ENCODE measurements around the gene KCNB1. TPM values are rescaled to one million over a fixed set of nuclear protein-coding genes. Genes with fewer than 3 reads are reported as not detected.
A peak's percentile ranks its signal among the peaks of the same experiment; 100 is the strongest.

The KCNB1 gene
- total RNA-seq, result 9.8 TPM

- DNase-seq, result peak; percentile 86
Measured at GRCh38 chr20:49482621-49483017, at the start of gene KCNB1. KCNB1 (minus strand) TSS chr20:49482668; CDS start chr20:49482480, 188 bp downstream.

GRCh38 chr20:49529470-49529869 is 47.0 kb upstream of the KCNB1 start:
- no peak for DNase-seq

GRCh38 chr20:49526568-49526967 is 44.1 kb upstream of the KCNB1 start:
- DNase-seq, result no peak

DNA sequence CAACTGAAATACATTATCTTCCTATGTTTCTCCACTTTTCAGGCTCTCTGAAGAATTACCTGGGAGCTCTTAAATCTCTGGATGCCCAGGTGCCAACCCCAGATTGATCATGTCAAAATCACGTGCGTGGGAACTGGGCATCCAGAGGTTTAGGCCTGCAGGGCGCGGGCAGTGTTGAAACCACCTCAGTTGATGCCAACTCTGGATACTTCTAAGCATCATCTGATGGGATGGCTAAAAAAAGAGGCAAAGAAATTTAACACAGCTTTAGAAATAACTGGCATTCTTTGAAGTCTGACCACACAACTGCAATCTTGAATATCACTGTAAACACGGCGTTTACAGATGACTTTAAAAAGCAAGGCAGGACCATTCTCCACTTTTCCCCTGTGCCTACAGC is 43.6 kb upstream of the KCNB1 start:
- DNase-seq, result no peak

GRCh38 chr20:49523767-49524360 is 41.4 kb upstream of the KCNB1 start:
- no peak for DNase-seq

GRCh38 chr20:49521356-49521755 is 38.9 kb upstream of the KCNB1 start:
- DNase-seq, result no peak

GRCh38 chr20:49519777-49520359 is 37.4 kb upstream of the KCNB1 start:
- no peak for DNase-seq

DNA sequence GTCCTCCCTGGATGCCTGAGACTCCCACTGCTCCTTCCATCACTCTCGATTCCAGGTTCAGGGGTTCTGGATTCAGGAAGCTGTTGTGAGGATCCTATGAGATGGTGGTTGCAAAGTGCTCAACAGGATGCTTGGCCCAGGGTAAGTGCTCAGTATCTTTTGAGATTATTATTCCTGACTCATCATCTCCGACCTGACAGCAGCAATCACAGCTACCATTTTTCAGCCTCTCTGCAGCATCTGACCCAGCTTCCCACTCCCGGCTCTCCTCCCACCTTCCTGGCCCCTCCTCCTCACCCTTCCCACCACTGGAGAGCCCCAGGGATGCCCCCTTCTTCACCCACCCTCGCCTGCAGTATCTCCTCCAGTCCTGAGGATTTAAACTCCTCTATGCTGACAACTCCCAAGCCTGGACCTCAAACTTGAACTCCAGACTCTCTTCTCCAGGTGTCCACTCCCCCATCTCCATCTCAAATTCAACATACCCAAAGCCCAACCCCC is 36.8 kb upstream of the KCNB1 start:
- no peak for DNase-seq

DNA sequence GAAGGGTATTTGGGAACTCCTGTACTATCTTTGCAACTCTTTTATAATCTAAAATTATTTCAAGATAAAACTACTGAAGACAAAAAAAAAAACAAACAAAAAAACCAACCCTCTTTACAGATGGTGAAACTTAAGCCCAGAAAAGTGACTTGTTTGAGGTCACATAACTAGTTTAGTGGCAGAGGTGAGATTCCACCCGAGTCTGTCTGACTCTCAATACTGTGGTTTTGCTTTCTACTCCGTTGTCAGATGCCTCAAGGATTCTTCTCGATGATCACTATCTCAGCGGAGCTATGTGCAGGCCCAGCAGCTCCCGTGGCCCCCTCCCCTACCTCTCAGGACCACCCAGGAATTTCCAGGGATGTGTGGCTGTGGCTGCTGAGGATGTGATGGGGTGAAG is 36.1 kb upstream of the KCNB1 start:
- no peak for DNase-seq

DNA sequence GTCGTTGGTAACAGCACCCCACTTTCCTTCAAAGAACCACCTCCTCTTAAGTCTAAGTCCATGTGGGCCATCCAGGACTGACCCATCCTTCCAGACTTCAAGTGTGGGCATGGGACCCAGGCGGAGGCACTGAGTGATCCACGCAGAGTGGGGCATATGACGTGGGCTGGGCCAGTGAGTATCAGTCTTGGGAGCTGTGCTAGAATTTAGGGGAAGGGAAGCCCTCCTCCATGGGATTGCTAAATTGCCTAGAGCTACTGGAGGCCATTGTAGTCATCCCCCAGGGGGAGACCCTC is 35.3 kb upstream of the KCNB1 start:
- no peak for DNase-seq

- DNase-seq, result no peak
Measured at GRCh38 chr20:49516916-49517804, 34.7 kb upstream of the KCNB1 start.

GRCh38 chr20:49515586-49515985 is 33.1 kb upstream of the KCNB1 start:
- DNase-seq, result no peak

- DNase-seq, result no peak
Measured at GRCh38 chr20:49513517-49513916, 31.0 kb upstream of the KCNB1 start.

DNA sequence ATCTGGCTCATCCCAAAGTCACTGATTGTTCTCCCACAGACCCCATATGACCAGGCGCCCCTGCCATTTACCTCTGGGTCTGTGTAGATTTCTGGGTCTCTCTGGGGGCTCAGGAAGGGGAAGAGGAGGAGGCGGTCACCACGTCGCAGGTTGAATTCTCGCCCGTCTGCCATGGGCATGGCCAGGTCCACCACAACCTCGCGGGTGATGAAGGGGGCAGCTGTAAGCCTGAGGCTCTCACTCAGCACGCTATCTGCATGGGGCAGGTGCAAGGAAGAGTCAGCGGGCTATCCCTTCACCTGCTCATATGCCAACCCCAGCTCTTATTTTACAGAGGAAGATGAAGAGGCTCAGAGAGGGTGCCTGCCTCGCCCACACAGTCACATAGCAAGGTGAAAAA is 30.5 kb upstream of the KCNB1 start:
- DNase-seq, result no peak

GRCh38 chr20:49511788-49512525 is 29.5 kb upstream of the KCNB1 start:
- no peak for DNase-seq

DNA sequence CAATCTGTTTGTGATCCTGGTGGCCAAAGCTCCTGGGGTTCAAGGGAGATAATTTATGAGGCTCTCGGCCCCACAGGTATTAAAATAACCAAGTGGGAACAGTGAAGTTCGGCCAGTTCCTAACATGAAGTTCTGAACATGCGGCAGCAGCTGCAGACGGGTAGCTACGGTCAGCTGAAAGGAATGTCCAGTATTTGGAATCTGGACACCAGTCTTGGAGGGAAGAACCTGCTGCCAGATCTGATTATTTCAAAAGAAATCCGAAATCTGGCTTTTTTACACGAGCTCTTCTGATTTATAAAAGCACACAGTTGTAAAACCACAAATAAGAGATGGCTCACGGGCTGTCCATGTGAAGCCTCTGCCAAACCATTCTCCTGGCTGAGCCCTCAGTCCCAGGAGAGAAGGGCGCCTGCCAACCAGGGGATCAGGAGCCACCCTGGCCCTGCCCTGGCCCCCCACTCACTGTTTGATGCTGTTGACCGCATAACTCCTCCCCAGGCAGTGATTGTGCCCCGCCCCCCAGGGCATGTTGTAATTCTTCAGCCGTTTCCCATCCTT is 28.2 kb upstream of the KCNB1 start:
- peak; percentile 64 for DNase-seq

DNA sequence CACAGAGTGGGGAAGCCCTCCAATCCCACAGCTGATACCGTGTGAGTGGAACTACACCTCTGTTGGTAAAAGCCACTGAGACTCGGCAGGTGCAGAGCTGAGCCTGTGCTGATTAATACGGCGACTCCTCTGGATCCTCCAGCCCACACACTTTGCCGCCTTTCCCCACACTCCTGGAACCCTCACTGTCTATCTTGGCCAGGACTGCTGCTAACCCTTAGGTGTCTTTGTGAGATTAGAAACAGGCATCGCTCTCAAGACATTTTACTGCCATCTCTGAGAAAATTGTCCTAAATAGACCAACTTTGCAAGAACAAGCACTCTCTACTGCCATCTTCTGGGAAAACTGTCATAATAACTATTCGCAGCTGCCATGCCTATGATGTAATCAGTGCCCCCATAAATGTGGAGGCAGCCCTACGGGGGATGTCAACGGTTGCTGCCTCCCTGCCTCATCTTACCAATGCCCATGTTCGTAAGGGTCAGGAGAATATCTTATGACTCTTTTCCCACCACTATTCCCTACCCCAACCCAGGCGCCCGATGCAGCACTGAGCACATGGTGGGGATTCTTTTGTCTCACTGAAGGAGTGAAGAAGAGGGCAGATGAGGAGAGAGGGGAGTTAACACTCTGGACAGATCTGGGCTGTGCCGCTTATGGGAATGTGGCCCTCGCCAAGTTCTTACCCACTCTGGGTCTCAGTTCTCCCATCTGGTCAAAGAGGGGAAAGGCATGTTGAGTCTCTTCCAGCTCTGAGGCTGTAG is 26.1 kb upstream of the KCNB1 start:
- DNase-seq, result peak; percentile 72

GRCh38 chr20:49507741-49508434 is 25.4 kb upstream of the KCNB1 start:
- DNase-seq, result peak; percentile 17

GRCh38 chr20:49505518-49505917 is 23.1 kb upstream of the KCNB1 start:
- peak; percentile 62 for DNase-seq

DNA sequence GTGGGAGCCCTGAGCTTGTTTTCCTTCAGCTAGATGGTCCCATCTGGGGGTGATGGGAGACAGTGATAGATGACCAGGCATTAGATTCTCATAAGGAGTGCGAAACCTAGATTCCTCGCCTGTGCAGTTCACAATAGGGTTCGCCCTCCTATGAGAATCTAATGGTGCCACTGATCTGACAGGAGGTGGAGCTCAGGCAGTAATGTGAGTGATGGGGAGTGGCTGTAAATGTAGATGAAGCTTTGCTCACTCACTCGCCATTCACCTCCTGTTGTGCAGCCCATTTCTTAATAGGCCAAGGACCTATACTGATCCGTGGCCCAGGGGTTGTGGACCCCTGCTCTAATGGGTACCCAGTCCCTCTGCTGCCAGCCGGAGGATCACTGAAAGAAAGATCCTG is 20.7 kb upstream of the KCNB1 start:
- DNase-seq, result no peak

DNA sequence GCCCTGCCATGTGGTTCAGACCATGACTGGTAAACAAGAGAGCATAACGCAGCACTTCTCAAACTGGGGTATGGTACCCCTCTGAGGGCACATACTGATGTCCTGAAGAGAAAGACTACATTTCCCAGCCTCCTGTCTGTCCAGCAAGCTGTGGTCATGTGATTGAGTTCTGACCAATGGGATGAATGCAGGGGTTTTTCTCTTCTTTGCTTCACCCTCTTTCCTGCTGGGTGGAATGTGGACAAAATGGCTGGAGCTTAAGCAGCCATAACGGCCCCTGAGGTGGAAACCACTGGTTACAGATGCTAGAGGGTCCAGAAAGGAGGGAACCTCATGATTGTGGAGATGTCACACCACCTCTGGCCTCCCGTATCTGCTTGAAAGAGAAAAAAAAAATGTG is 19.4 kb upstream of the KCNB1 start:
- DNase-seq, result peak; percentile 12

All from tongue (tissue), 2 donors.